HEK293 (cell line): ENCODE measurements around the gene COPG1.

ENCODE experiments used
- CTCF ChIA-PET: fragments of 350-600 bp; formaldehyde crosslinking; extraction: SDS; loops from one replicate; lab custom pipeline; 2021; ENCODE audit warnings: antibody characterized with exemption; lab: Yijun Ruan, JAX
- POLR2A ChIA-PET: fragments of 300-600 bp; formaldehyde crosslinking; extraction: SDS; loops from one replicate; lab custom pipeline; 2020; ENCODE audit warnings: antibody characterized with exemption, inconsistent platforms; lab: Yijun Ruan, JAX
- H3K27ac ChIP-seq: fragments of 200-500 bp; sonication (Bioruptor generic); 2 replicates; pipeline ENCODE4 v1.5.1; 2014; ENCODE audit warnings: low read depth, low read length, control low read depth, inconsistent platforms; ENCODE audit errors: extremely low read depth
- H3K36me3 ChIP-seq, 2 experiments: fragments of 200-500 bp in 1 of 2; sonication (Bioruptor generic) in 1 of 2; 1 replicate in 1 of 2; 2 replicates in 1 of 2; pipeline ENCODE4 v1.5.1; 2014 to 2017; ENCODE audit warnings: inconsistent platforms in 2 of 2, low read length in 2 of 2; ENCODE audit not compliant: control insufficient read depth in 2 of 2, insufficient read depth in 1 of 2
- H3K4me1 ChIP-seq: fragments of 200-500 bp; sonication (Bioruptor generic); 2 replicates; pipeline ENCODE4 v1.5.1; 2014; ENCODE audit warnings: mild to moderate bottlenecking, low read length, inconsistent platforms; ENCODE audit not compliant: control insufficient read depth, insufficient read depth
- H3K4me3 ChIP-seq: 2 replicates; pipeline ENCODE4 v1.5.1; 2011; ENCODE audit warnings: low read depth, mild to moderate bottlenecking, control low read depth, low read length, moderate library complexity
- H3K9me3 ChIP-seq: fragments of 200-500 bp; sonication (Bioruptor generic); 2 replicates; pipeline ENCODE4 v1.5.1; 2014; ENCODE audit warnings: low read depth, low read length, inconsistent platforms; ENCODE audit not compliant: control insufficient read depth, insufficient read depth
- GFI1B ChIP-seq: fragments of 450-650 bp; formaldehyde crosslinking; IDR thresholded peaks from 2 replicates; pipeline ENCODE4 v1.5.1; 2016; ENCODE audit warnings: missing biosample characterization, missing genetic modification characterization
- GLI4 ChIP-seq: fragments of 450-650 bp; formaldehyde crosslinking; IDR thresholded peaks from 2 replicates; pipeline ENCODE4 v1.5.1; 2016; ENCODE audit warnings: missing biosample characterization, missing genetic modification characterization
- HOXC10 ChIP-seq: sonication (generic); formaldehyde crosslinking; IDR thresholded peaks from 2 replicates; pipeline ENCODE4 v1.8.1; 2023; ENCODE audit warnings: mild to moderate bottlenecking, missing genetic modification reagents
- KLF8 ChIP-seq: fragments of 450-650 bp; formaldehyde crosslinking; IDR thresholded peaks from 2 replicates; pipeline ENCODE4 v1.5.1; 2016; ENCODE audit warnings: missing biosample characterization, missing genetic modification characterization
- MZF1 ChIP-seq: fragments of 450-650 bp; formaldehyde crosslinking; IDR thresholded peaks from 2 replicates; pipeline ENCODE4 v1.5.1; 2017; ENCODE audit warnings: missing biosample characterization, missing genetic modification characterization, borderline replicate concordance
- OVOL3 ChIP-seq: fragments of 450-650 bp; formaldehyde crosslinking; IDR thresholded peaks from 2 replicates; pipeline ENCODE4 v1.5.1; 2016; ENCODE audit warnings: missing biosample characterization, missing genetic modification characterization
- SETDB1 ChIP-seq: IDR thresholded peaks from one replicate; pipeline ENCODE4 v1.6.1; 2017; ENCODE audit warnings: mild to moderate bottlenecking, low read length, moderate library complexity, mixed read lengths; ENCODE audit not compliant: insufficient read length
- TRIM28 ChIP-seq: IDR thresholded peaks from 2 replicates; pipeline ENCODE4 v1.6.1; 2011; ENCODE audit warnings: low read length, control low read depth, borderline replicate concordance
- ZBTB20 ChIP-seq: fragments of 450-650 bp; formaldehyde crosslinking; IDR thresholded peaks from 2 replicates; pipeline ENCODE4 v1.5.1; 2016; ENCODE audit warnings: missing biosample characterization, missing genetic modification characterization
- ZNF112 ChIP-seq: fragments of 450-650 bp; formaldehyde crosslinking; IDR thresholded peaks from 2 replicates; pipeline ENCODE4 v1.5.0; 2017; ENCODE audit warnings: missing biosample characterization, missing genetic modification characterization
- ZNF2 ChIP-seq: fragments of 450-650 bp; formaldehyde crosslinking; IDR thresholded peaks from 2 replicates; pipeline ENCODE4 v1.5.1; 2016; ENCODE audit warnings: missing biosample characterization, missing genetic modification characterization
- ZNF223 ChIP-seq: fragments of 450-650 bp; formaldehyde crosslinking; IDR thresholded peaks from 2 replicates; pipeline ENCODE4 v1.5.1; 2016; ENCODE audit warnings: missing biosample characterization, missing genetic modification characterization
- ZNF24 ChIP-seq: fragments of 450-650 bp; formaldehyde crosslinking; IDR thresholded peaks from 2 replicates; pipeline ENCODE4 v1.5.1; 2016; ENCODE audit warnings: missing biosample characterization, missing genetic modification characterization
- ZNF350 ChIP-seq: fragments of 450-650 bp; formaldehyde crosslinking; IDR thresholded peaks from 2 replicates; pipeline ENCODE4 v1.5.0; 2017; ENCODE audit warnings: missing biosample characterization, mild to moderate bottlenecking, missing genetic modification characterization
- ZNF529 ChIP-seq: fragments of 450-650 bp; formaldehyde crosslinking; IDR thresholded peaks from 2 replicates; pipeline ENCODE4 v1.5.1; 2017; ENCODE audit warnings: missing genetic modification characterization, missing biosample characterization; ENCODE audit not compliant: insufficient replicate concordance
- ZNF549 ChIP-seq: fragments of 450-650 bp; IDR thresholded peaks from 2 replicates; pipeline ENCODE4 v1.5.1; 2018; ENCODE audit warnings: missing biosample characterization, missing genetic modification characterization, mild to moderate bottlenecking, inconsistent platforms, moderate library complexity
- ZNF560 ChIP-seq: fragments of 450-650 bp; formaldehyde crosslinking; IDR thresholded peaks from 2 replicates; pipeline ENCODE4 v1.5.1; 2017; ENCODE audit warnings: missing biosample characterization, missing genetic modification characterization, borderline replicate concordance
- ZNF571 ChIP-seq: fragments of 450-650 bp; formaldehyde crosslinking; IDR thresholded peaks from 2 replicates; pipeline ENCODE4 v1.5.0; 2017; ENCODE audit warnings: missing biosample characterization, missing genetic modification characterization
- ZNF600 ChIP-seq: fragments of 450-650 bp; formaldehyde crosslinking; IDR thresholded peaks from 2 replicates; pipeline ENCODE4 v1.5.1; 2016; ENCODE audit warnings: missing biosample characterization, missing genetic modification characterization
- ZNF664 ChIP-seq: fragments of 450-650 bp; formaldehyde crosslinking; IDR thresholded peaks from 2 replicates; pipeline ENCODE4 v1.5.1; 2016; ENCODE audit warnings: missing biosample characterization, missing genetic modification characterization
- ZNF677 ChIP-seq: fragments of 450-650 bp; IDR thresholded peaks from 2 replicates; pipeline ENCODE4 v1.5.0; 2018; ENCODE audit warnings: missing biosample characterization, mild to moderate bottlenecking, missing genetic modification characterization, moderate library complexity
- ZNF707 ChIP-seq: fragments of 450-650 bp; formaldehyde crosslinking; IDR thresholded peaks from 2 replicates; pipeline ENCODE4 v1.5.1; 2016; ENCODE audit warnings: missing biosample characterization, missing genetic modification characterization
- ZNF768 ChIP-seq: fragments of 450-650 bp; formaldehyde crosslinking; IDR thresholded peaks from 2 replicates; pipeline ENCODE4 v1.5.1; 2018; ENCODE audit warnings: missing biosample characterization, mild to moderate bottlenecking, missing genetic modification characterization
- ZXDB ChIP-seq: fragments of 450-650 bp; formaldehyde crosslinking; IDR thresholded peaks from 2 replicates; pipeline ENCODE4 v1.5.1; 2016; ENCODE audit warnings: missing biosample characterization, missing genetic modification characterization
- TF ChIP-seq, protein P1 (sequence below): fragments of 450-650 bp; formaldehyde crosslinking; IDR thresholded peaks from 2 replicates; pipeline ENCODE4 v1.5.1; 2016; ENCODE audit warnings: missing biosample characterization, missing genetic modification characterization
- TF ChIP-seq, protein P2 (sequence below): fragments of 450-650 bp; formaldehyde crosslinking; IDR thresholded peaks from 2 replicates; pipeline ENCODE4; 2016; ENCODE audit warnings: missing biosample characterization, missing genetic modification characterization
- TF ChIP-seq, protein P3 (sequence below): fragments of 450-650 bp; formaldehyde crosslinking; optimal IDR thresholded peaks from 2 replicates; pipeline ENCODE3; 2016; ENCODE audit warnings: missing biosample characterization, mild to moderate bottlenecking, missing genetic modification characterization
- TF ChIP-seq, protein P4 (sequence below): fragments of 450-650 bp; formaldehyde crosslinking; IDR thresholded peaks from 2 replicates; pipeline ENCODE4 v1.5.1; 2016; ENCODE audit warnings: missing biosample characterization, missing genetic modification characterization

COPG1 gene

DNA sequence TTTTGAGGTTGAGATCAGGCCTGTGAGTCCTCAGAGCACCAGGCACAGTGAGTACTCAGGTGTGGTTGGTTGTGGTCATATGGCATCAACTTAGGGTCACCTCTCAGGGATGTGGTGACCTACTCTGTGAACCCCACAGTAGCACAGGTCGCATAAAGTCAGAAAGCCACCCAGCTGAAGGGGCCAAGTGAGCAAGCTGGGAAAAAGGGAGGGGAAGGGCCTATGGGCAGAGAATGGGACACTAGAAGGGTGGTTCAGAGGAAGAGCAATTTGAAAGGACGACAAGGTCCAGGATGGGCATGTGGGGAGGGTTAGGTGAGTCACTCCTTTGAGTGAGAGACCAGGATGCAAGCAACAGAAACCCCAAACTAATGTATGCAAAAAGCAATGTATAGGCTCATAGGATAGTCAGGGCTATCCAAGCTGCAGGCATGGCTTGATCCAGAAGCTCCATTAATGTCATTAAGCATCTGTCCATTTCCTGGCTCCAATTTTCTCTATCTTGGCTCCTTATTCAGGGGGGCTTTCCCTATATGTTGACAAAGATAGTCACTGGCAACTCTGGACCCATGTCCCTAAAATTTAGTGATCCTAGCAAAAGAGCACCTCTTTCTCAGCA lies 62.7 kb downstream of the COPG1 start:
- H3K9me3 ChIP-seq = no peaks in the 10 kb centered on the region
- H3K27ac ChIP-seq = no peak overlapping the region
- H3K36me3 ChIP-seq = peaks cover 0 to 11% of the 10 kb centered on the region in 2 experiments; a peak in 1 of 3 replicates
- TF ChIP-seq, protein P1, sequence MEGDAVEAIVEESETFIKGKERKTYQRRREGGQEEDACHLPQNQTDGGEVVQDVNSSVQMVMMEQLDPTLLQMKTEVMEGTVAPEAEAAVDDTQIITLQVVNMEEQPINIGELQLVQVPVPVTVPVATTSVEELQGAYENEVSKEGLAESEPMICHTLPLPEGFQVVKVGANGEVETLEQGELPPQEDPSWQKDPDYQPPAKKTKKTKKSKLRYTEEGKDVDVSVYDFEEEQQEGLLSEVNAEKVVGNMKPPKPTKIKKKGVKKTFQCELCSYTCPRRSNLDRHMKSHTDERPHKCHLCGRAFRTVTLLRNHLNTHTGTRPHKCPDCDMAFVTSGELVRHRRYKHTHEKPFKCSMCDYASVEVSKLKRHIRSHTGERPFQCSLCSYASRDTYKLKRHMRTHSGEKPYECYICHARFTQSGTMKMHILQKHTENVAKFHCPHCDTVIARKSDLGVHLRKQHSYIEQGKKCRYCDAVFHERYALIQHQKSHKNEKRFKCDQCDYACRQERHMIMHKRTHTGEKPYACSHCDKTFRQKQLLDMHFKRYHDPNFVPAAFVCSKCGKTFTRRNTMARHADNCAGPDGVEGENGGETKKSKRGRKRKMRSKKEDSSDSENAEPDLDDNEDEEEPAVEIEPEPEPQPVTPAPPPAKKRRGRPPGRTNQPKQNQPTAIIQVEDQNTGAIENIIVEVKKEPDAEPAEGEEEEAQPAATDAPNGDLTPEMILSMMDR (tag by site-specific recombination) = no peak
- TF ChIP-seq ZNF24 (tag by site-specific recombination) (no peak), MZF1 (no peak), ZNF571 (tag by site-specific recombination) (no peak), ZNF112 (tag by site-specific recombination) (no peak), OVOL3 (tag by site-specific recombination) (no peak), ZNF350 (tag by site-specific recombination) (no peak), ZNF664 (tag by site-specific recombination) (no peak), ZNF529 (tag by site-specific recombination) (no peak), ZNF707 (tag by site-specific recombination) (no peak), HOXC10 (CRISPR knock-in tag) (no peak), ZNF223 (tag by site-specific recombination) (no peak), ZNF768 (tag by site-specific recombination) (no peak), ZNF549 (tag by site-specific recombination) (no peak)
- TF ChIP-seq, protein P2, sequence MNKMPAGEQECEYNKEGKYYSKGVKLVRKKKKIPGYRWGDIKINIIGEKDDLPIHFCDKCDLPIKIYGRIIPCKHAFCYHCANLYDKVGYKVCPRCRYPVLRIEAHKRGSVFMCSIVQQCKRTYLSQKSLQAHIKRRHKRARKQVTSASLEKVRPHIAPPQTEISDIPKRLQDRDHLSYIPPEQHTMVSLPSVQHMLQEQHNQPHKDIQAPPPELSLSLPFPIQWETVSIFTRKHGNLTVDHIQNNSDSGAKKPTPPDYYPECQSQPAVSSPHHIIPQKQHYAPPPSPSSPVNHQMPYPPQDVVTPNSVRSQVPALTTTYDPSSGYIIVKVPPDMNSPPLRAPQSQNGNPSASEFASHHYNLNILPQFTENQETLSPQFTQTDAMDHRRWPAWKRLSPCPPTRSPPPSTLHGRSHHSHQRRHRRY (tag by site-specific recombination) = no peak
- POLR2A ChIA-PET = interaction anchor here (0.6 to 0.9 kb wide), 2 partner anchors 33 to 662 kb away, joined by 3 to 4 read pairs; partner anchors contain the start of gene RPN1
- no peak overlapping the region for H3K4me3 ChIP-seq
- no peaks in the 10 kb centered on the region for H3K4me1 ChIP-seq
- CTCF ChIA-PET = no interaction called here

DNA sequence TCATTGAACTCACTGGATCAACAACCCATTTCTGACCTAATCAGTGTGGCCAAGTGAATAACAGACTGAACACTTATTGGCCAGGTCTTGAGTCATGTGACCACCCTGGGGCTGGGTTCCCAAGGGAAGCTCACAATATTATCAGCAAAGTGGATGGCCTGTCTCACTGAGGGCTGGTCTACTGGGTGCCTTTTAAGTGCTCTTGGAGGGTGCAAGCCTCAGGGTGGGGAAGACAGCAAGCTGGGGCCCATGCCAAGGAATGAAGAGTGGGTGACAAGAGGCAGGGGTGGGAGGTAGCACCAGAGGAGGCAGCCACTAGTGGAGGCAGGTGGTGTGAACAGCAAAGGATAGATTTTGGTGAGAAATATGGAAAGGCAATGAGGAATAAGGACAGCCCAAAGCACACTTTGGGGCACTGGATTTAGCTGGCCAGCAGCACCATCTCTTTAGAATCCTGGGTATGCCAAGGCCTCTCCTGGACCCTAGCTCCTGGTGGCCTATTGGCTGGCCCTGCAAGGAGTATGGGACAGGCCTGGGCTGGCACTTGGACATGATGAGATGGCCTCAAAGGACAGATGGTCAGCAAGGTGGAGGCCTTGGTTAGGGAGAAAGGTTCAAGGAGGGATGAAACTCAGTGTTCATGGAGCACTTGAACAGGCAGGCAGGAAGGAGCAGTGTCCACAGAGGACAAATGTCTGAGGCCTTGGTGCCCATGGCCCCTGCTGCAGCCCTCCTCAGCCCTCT lies 63.4 kb downstream of the COPG1 start:
- Histone ChIP-seq H3K4me3 (no peak overlapping the region), H3K27ac (no peak overlapping the region), H3K4me1 (no peaks in the 10 kb centered on the region), H3K36me3 (peaks cover 0 to 10% of the 10 kb centered on the region in 2 experiments; a peak in 1 of 3 replicates), H3K9me3 (no peaks in the 10 kb centered on the region)
- CTCF ChIA-PET = interaction anchor here (0.7 kb wide), 1 partner anchor 176 kb away, joined by 3 read pairs; no protein-coding TSS in a partner anchor
- POLR2A ChIA-PET = interaction anchor here (0.5 to 1.6 kb wide), 4 partner anchors 33 to 652 kb away, joined by 3 to 5 read pairs (median 4); partner anchors contain the start of gene RAB43
- TF ChIP-seq ZNF2 = no peak
- no peak for TF ChIP-seq KLF8
- TF ChIP-seq TRIM28 = no peak
- TF ChIP-seq, protein P3, sequence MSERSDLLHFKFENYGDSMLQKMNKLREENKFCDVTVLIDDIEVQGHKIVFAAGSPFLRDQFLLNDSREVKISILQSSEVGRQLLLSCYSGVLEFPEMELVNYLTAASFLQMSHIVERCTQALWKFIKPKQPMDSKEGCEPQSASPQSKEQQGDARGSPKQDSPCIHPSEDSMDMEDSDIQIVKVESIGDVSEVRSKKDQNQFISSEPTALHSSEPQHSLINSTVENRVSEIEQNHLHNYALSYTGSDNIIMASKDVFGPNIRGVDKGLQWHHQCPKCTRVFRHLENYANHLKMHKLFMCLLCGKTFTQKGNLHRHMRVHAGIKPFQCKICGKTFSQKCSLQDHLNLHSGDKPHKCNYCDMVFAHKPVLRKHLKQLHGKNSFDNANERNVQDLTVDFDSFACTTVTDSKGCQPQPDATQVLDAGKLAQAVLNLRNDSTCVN (tag by site-specific recombination) = no peak
- no peak for TF ChIP-seq ZNF560 (tag by site-specific recombination)
- TF ChIP-seq GFI1B (tag by site-specific recombination) = no peak
- TF ChIP-seq SETDB1 = no peak
- no peak for TF ChIP-seq ZNF600
- TF ChIP-seq, protein P4, sequence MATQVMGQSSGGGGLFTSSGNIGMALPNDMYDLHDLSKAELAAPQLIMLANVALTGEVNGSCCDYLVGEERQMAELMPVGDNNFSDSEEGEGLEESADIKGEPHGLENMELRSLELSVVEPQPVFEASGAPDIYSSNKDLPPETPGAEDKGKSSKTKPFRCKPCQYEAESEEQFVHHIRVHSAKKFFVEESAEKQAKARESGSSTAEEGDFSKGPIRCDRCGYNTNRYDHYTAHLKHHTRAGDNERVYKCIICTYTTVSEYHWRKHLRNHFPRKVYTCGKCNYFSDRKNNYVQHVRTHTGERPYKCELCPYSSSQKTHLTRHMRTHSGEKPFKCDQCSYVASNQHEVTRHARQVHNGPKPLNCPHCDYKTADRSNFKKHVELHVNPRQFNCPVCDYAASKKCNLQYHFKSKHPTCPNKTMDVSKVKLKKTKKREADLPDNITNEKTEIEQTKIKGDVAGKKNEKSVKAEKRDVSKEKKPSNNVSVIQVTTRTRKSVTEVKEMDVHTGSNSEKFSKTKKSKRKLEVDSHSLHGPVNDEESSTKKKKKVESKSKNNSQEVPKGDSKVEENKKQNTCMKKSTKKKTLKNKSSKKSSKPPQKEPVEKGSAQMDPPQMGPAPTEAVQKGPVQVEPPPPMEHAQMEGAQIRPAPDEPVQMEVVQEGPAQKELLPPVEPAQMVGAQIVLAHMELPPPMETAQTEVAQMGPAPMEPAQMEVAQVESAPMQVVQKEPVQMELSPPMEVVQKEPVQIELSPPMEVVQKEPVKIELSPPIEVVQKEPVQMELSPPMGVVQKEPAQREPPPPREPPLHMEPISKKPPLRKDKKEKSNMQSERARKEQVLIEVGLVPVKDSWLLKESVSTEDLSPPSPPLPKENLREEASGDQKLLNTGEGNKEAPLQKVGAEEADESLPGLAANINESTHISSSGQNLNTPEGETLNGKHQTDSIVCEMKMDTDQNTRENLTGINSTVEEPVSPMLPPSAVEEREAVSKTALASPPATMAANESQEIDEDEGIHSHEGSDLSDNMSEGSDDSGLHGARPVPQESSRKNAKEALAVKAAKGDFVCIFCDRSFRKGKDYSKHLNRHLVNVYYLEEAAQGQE (tag by site-specific recombination) = no peak
- no peak for TF ChIP-seq ZXDB (tag by site-specific recombination)
- no peak for TF ChIP-seq ZNF677
- no peak for TF ChIP-seq GLI4 (tag by site-specific recombination)
- no peak for TF ChIP-seq ZBTB20 (tag by site-specific recombination)
